ENCODE measurements around the gene SLC5A5. TPM values are rescaled to one million over a fixed set of nuclear protein-coding genes. Genes with fewer than 3 reads are reported as not detected.

The SLC5A5 gene
- total RNA-seq, 4 donors from 2014 or later: not detected

DNA sequence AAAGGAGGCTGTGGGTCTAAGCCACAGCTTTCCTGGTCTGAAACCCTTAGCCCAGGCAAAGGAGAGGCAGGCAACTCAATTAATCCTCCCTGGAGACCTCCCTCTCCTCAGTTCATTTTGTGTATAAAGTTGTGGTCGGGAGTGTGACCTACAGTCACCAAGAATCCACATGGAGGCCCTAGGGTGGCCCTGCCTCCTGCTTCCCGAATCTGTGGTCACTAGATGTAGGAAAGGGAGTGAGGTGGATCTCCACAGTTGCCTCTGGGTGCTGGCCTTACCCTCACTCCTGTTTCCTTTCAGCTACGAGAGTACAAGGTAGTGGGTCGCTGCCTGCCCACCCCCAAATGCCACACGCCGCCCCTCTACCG is 10.8 kb upstream of the SLC5A5 start:
- in situ Hi-C loops (cut with MboI; ENCODE audit: low sequenced_read_pairs in 4 of 4): loop anchor here in 3 of 4 donors (5.0 to 25.0 kb wide), 3 partner anchors 71 to 134 kb away; partner anchors contain the start of gene CCDC124 (in 1 of the 3)
- no peak for ATAC-seq

DNA sequence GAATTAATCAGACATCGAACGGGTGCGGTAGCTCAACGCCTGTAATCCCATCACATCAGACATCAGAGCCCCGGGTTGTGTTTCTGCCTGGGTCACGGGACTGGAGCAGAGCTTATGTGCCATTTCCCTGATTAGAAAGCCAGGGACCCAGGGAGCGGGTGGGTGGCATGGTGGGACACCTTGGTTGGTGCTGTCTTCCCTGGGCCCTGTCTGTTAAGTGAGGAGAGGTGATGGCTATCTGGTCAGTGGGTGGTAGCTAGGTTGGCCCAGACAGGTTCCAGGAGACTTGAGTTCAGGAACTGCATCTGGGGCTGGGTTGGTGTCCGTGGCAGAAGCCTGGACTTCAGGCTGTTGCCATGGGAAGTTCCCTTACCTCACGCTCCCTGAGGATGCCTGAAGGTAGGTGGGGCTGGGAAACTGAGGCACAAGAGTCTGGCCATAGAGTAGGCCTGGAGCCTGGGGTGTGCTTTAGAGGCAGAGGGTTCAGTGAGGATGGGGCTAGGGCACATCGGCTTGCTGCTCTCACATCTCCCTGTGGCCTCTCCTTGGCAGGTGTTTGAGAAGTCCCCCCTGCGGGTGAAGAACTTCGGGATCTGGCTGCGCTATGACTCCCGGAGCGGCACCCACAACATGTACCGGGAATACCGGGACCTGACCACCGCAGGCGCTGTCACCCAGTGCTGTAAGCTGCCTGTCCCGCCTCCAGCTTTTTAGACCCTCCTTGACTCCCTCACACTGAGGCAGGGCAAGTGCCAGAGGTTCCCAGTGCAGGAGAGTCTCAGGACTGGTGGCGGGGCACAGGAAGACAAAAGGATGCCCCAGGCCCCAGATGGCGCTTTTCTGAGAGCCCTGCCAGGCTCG is 10.0 kb upstream of the SLC5A5 start:
- in situ Hi-C loops (cut with MboI; ENCODE audit: low sequenced_read_pairs in 4 of 4): loop anchor here in 3 of 4 donors (5.0 to 25.0 kb wide), 3 partner anchors 71 to 133 kb away; partner anchors contain the start of gene CCDC124 (in 1 of the 3)
- Histone ChIP-seq H3K9me3 (no peaks in the 10 kb centered on the region), H3K36me3 (peaks cover 0 to 40% of the 10 kb centered on the region in 2 donors), H3K4me3 (peak overlapping the region; percentile 91 to 100 (median 94)), H3K4me1 (peaks cover 21 to 35% of the 10 kb centered on the region in 2 donors), H3K27ac (peak overlapping the region; percentile 87 to 96 (median 94)), H3K27me3 (no peaks in the 10 kb centered on the region)
- DNase-seq (no peak), ATAC-seq (no peak)
- peak in 1 of 2 donors; percentile 3 for TF ChIP-seq POLR2A (IDR thresholded peaks at IDR 0.05)
- TF ChIP-seq, protein P1, sequence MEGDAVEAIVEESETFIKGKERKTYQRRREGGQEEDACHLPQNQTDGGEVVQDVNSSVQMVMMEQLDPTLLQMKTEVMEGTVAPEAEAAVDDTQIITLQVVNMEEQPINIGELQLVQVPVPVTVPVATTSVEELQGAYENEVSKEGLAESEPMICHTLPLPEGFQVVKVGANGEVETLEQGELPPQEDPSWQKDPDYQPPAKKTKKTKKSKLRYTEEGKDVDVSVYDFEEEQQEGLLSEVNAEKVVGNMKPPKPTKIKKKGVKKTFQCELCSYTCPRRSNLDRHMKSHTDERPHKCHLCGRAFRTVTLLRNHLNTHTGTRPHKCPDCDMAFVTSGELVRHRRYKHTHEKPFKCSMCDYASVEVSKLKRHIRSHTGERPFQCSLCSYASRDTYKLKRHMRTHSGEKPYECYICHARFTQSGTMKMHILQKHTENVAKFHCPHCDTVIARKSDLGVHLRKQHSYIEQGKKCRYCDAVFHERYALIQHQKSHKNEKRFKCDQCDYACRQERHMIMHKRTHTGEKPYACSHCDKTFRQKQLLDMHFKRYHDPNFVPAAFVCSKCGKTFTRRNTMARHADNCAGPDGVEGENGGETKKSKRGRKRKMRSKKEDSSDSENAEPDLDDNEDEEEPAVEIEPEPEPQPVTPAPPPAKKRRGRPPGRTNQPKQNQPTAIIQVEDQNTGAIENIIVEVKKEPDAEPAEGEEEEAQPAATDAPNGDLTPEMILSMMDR (IDR thresholded peaks at IDR 0.05 in 4 of 5, conservative IDR thresholded peaks at IDR 0.05 in 1 of 5): no peak
- intact Hi-C loops (cut with DNase I; ENCODE audit: low total_unique reads): no loop called here

More for the DNA sequence above, 10.8 kb upstream of the SLC5A5 start:
- Histone ChIP-seq H3K4me1 (peaks cover 21 to 35% of the 10 kb centered on the region in 2 donors), H3K36me3 (peaks cover 0 to 40% of the 10 kb centered on the region in 2 donors), H3K4me3 (peak overlapping the region; percentile 91 to 100 (median 94)), H3K9me3 (no peaks in the 10 kb centered on the region), H3K27me3 (no peaks in the 10 kb centered on the region), H3K27ac (peak overlapping the region; percentile 87 to 96 (median 94))
- no peak for DNase-seq
- intact Hi-C loops (cut with DNase I; ENCODE audit: low total_unique reads): no loop called here
- TF ChIP-seq, protein P1 (IDR thresholded peaks at IDR 0.05 in 4 of 5, conservative IDR thresholded peaks at IDR 0.05 in 1 of 5): no peak
- peak in 1 of 2 donors; percentile 2 for TF ChIP-seq POLR2A (IDR thresholded peaks at IDR 0.05)

GRCh38 chr19:17862711-17863519 is 8.8 kb upstream of the SLC5A5 start:
- no peak for ATAC-seq
- DNase-seq: no peak
- Histone ChIP-seq H3K9me3 (no peaks in the 10 kb centered on the region), H3K36me3 (peaks cover 0 to 40% of the 10 kb centered on the region in 2 donors), H3K27ac (peak overlapping the region; percentile 21 to 96 (median 76)), H3K27me3 (no peaks in the 10 kb centered on the region), H3K4me1 (peaks cover 21 to 35% of the 10 kb centered on the region in 2 donors), H3K4me3 (no peak overlapping the region)
- in situ Hi-C loops (cut with MboI; ENCODE audit: low sequenced_read_pairs in 4 of 4) (loop anchor here in 3 of 4 donors (5.0 to 25.0 kb wide), 3 partner anchors 69 to 132 kb away; partner anchors contain the start of gene CCDC124 (in 1 of the 3)), intact Hi-C loops (cut with DNase I; ENCODE audit: low total_unique reads) (no loop called here)
- TF ChIP-seq, protein P1 (IDR thresholded peaks at IDR 0.05 in 4 of 5, conservative IDR thresholded peaks at IDR 0.05 in 1 of 5): no peak
- no peak for TF ChIP-seq POLR2A (IDR thresholded peaks at IDR 0.05)

- H3K9me3 ChIP-seq: no peaks in the 10 kb centered on the region
- H3K4me1 ChIP-seq: peaks cover 21 to 35% of the 10 kb centered on the region in 2 donors
- in situ Hi-C loops (cut with MboI; ENCODE audit: low sequenced_read_pairs in 4 of 4) (loop anchor here in 3 of 4 donors (5.0 to 25.0 kb wide), 3 partner anchors 69 to 131 kb away; partner anchors contain the start of gene CCDC124 (in 1 of the 3)), intact Hi-C loops (cut with DNase I; ENCODE audit: low total_unique reads) (no loop called here)
- H3K27ac ChIP-seq: peak overlapping the region; percentile 21 to 87 (median 62)
- H3K36me3 ChIP-seq: peaks cover 0 to 40% of the 10 kb centered on the region in 2 donors
- ATAC-seq (peak in 1 of 2 donors; percentile 25), DNase-seq (peak in 1 of 2 donors; percentile 73)
- H3K27me3 ChIP-seq: no peaks in the 10 kb centered on the region
- TF ChIP-seq, protein P1 (IDR thresholded peaks at IDR 0.05 in 4 of 5, conservative IDR thresholded peaks at IDR 0.05 in 1 of 5): no peak
- no peak overlapping the region for H3K4me3 ChIP-seq
Observed at GRCh38 chr19:17863520-17864182, 8.1 kb upstream of the SLC5A5 start.
